Measurements from ENCODE around the gene PTP4A1.

PTP4A1 gene

GRCh38 chr6:63567966-63568365 lies 4.3 kb upstream of the PTP4A1 start:
- TF ChIP-seq CTCF (IDR thresholded peaks at IDR 0.05): no peak
- DNase-seq: no peak
- H3K36me3 Mint-ChIP-seq (ENCODE audit: low read depth): no peaks in the 10 kb centered on the region
- H3K4me1 Mint-ChIP-seq: peaks cover 15% of the 10 kb centered on the region
- no peak overlapping the region for H3K27ac Mint-ChIP-seq
- peaks cover 19% of the 10 kb centered on the region for H3K9me3 Mint-ChIP-seq
- peaks cover 10% of the 10 kb centered on the region for H3K27me3 Mint-ChIP-seq (ENCODE audit: low read depth, poor library complexity)
- H3K4me3 Mint-ChIP-seq: no peak overlapping the region

GRCh38 chr6:63571361-63572043 lies 778 bp upstream of the PTP4A1 start:
- H3K27me3 Mint-ChIP-seq (ENCODE audit: low read depth, poor library complexity): peaks cover 6% of the 10 kb centered on the region
- no peak for TF ChIP-seq CTCF (IDR thresholded peaks at IDR 0.05)
- H3K36me3 Mint-ChIP-seq (ENCODE audit: low read depth): peaks cover 5% of the 10 kb centered on the region
- peaks cover 18% of the 10 kb centered on the region for H3K9me3 Mint-ChIP-seq
- peak overlapping the region; percentile 96 for H3K27ac Mint-ChIP-seq
- DNase-seq: no peak
- H3K4me1 Mint-ChIP-seq: peaks cover 42% of the 10 kb centered on the region
- H3K4me3 Mint-ChIP-seq: peak overlapping the region; percentile 88

- peak overlapping the region; percentile 96 for H3K27ac Mint-ChIP-seq
- peaks cover 6% of the 10 kb centered on the region for H3K9me3 Mint-ChIP-seq
- H3K4me3 Mint-ChIP-seq: peak overlapping the region; percentile 97
These were observed 431 bp downstream of the PTP4A1 start for GRCh38 chr6:63572747-63573075.

GRCh38 chr6:63573076-63573898 lies 1.0 kb downstream of the PTP4A1 start:
- H3K4me3 Mint-ChIP-seq: peak overlapping the region; percentile 97
- peaks cover 6% of the 10 kb centered on the region for H3K27me3 Mint-ChIP-seq (ENCODE audit: low read depth, poor library complexity)
- H3K4me1 Mint-ChIP-seq: peaks cover 44% of the 10 kb centered on the region
- peak; percentile 66 for DNase-seq
- H3K27ac Mint-ChIP-seq: peak overlapping the region; percentile 99
- TF ChIP-seq CTCF (IDR thresholded peaks at IDR 0.05): no peak
- H3K9me3 Mint-ChIP-seq: peaks cover under 1% of the 10 kb centered on the region
- peaks cover 14% of the 10 kb centered on the region for H3K36me3 Mint-ChIP-seq (ENCODE audit: low read depth)

More at GRCh38 chr6:63572747-63573075, 431 bp downstream of the PTP4A1 start:
- H3K36me3 Mint-ChIP-seq (ENCODE audit: low read depth): peaks cover 14% of the 10 kb centered on the region
- no peak for TF ChIP-seq CTCF (IDR thresholded peaks at IDR 0.05)
- no peak for DNase-seq
- peaks cover 44% of the 10 kb centered on the region for H3K4me1 Mint-ChIP-seq
- peaks cover 6% of the 10 kb centered on the region for H3K27me3 Mint-ChIP-seq (ENCODE audit: low read depth, poor library complexity)

- Mint-ChIP-seq H3K4me3 (peak overlapping the region; percentile 97), H3K27me3 (ENCODE audit: low read depth, poor library complexity) (peaks cover 6% of the 10 kb centered on the region)
These were observed 1.7 kb downstream of the PTP4A1 start for GRCh38 chr6:63573899-63574553.

More at GRCh38 chr6:63573899-63574553, 1.7 kb downstream of the PTP4A1 start:
- Mint-ChIP-seq H3K4me1 (peaks cover 44% of the 10 kb centered on the region), H3K27ac (peak overlapping the region; percentile 99), H3K9me3 (no peaks in the 10 kb centered on the region), H3K36me3 (ENCODE audit: low read depth) (peaks cover 14% of the 10 kb centered on the region)
- peak; percentile 62 for TF ChIP-seq CTCF (IDR thresholded peaks at IDR 0.05)
- DNase-seq: peak; percentile 40

Data from nephron progenitor cell (in vitro differentiated cells).